Measurements from ENCODE around the gene NCSTN.
A peak's percentile ranks its signal among the peaks of the same experiment; 100 is the strongest.

NCSTN gene

GRCh38 chr1:160342953-160343869 lies at the start of gene NCSTN, which contains the start of gene COPA:
NCSTN (plus strand) TSS chr1:160343383; CDS start chr1:160343397, 14 bp downstream.
COPA (minus strand) TSS chr1:160343250; CDS start chr1:160343170, 80 bp downstream.
- peak; percentile 51 for DNase-seq

GRCh38 chr1:160296036-160296435 lies 47.1 kb upstream of the NCSTN start:
- no peak for DNase-seq

- no peak for DNase-seq
These were observed 43.0 kb upstream of the NCSTN start for GRCh38 chr1:160300173-160300572.

- no peak for DNase-seq
These were observed 35.9 kb upstream of the NCSTN start for GRCh38 chr1:160307118-160307791.

GRCh38 chr1:160308451-160309184 lies 34.6 kb upstream of the NCSTN start:
- no peak for DNase-seq

GRCh38 chr1:160309185-160309557 lies 34.0 kb upstream of the NCSTN start:
- DNase-seq = no peak

- DNase-seq = no peak
These were observed 33.6 kb upstream of the NCSTN start for GRCh38 chr1:160309571-160309970.

- no peak for DNase-seq
These were observed 27.8 kb upstream of the NCSTN start for GRCh38 chr1:160315359-160315758.

- DNase-seq = no peak
These were observed 20.4 kb upstream of the NCSTN start for GRCh38 chr1:160322831-160323230.

GRCh38 chr1:160325252-160325651 lies 17.9 kb upstream of the NCSTN start:
- DNase-seq = no peak

GRCh38 chr1:160326418-160326817 lies 16.8 kb upstream of the NCSTN start:
- no peak for DNase-seq

- no peak for DNase-seq
These were observed 15.0 kb upstream of the NCSTN start for GRCh38 chr1:160328184-160328583.

- DNase-seq = no peak
These were observed 13.1 kb upstream of the NCSTN start for GRCh38 chr1:160330119-160330518.

- no peak for DNase-seq
These were observed 10.7 kb upstream of the NCSTN start for GRCh38 chr1:160332516-160332915.

- DNase-seq = no peak
These were observed 4.6 kb upstream of the NCSTN start for GRCh38 chr1:160338580-160338979.

- no peak for DNase-seq
These were observed 3.0 kb upstream of the NCSTN start for GRCh38 chr1:160340146-160340545.

- DNase-seq = no peak
These were observed 2.3 kb upstream of the NCSTN start for GRCh38 chr1:160340866-160341265.

- no peak for DNase-seq
These were observed 657 bp upstream of the NCSTN start for GRCh38 chr1:160342526-160342925.

GRCh38 chr1:160344241-160344640 lies 1.1 kb downstream of the NCSTN start:
- DNase-seq = no peak

GRCh38 chr1:160344936-160345335 lies 1.8 kb downstream of the NCSTN start:
- no peak for DNase-seq

- no peak for DNase-seq
These were observed 3.3 kb downstream of the NCSTN start for GRCh38 chr1:160346463-160346862.

- DNase-seq = no peak
These were observed 3.8 kb downstream of the NCSTN start for GRCh38 chr1:160346958-160347357.

- DNase-seq = no peak
These were observed 8.4 kb downstream of the NCSTN start for GRCh38 chr1:160351629-160352028.

All from 8988T (cell line).